K562 (cell line): Measurements from ENCODE around the gene PRR7. TPM values are rescaled to one million over a fixed set of nuclear protein-coding genes. Genes with fewer than 3 reads are reported as not detected.

Source experiments
- EZH2 ChIP-seq: IDR thresholded peaks from 2 replicates; pipeline ENCODE4 v1.6.1; 2012; ENCODE audit warnings: low read depth, mild to moderate bottlenecking, inconsistent platforms, low read length, borderline replicate concordance
- KLF1 ChIP-seq: fragments of 450-650 bp; IDR thresholded peaks from 2 replicates; pipeline ENCODE4 v1.6.1; 2016; ENCODE audit warnings: missing genetic modification characterization, missing compliant biosample characterization
- RBM34 ChIP-seq: fragments of 200-400 bp; formaldehyde crosslinking; IDR thresholded peaks from 2 replicates; pipeline ENCODE4 v1.6.1; 2018; ENCODE audit warnings: low read length, borderline replicate concordance; ENCODE audit not compliant: insufficient read depth
- SOX6 ChIP-seq: fragments of 450-650 bp; IDR thresholded peaks from 2 replicates; pipeline ENCODE4 v1.6.1; 2014; ENCODE audit warnings: mild to moderate bottlenecking
- ZNF12 ChIP-seq: sonication (generic); formaldehyde crosslinking; IDR thresholded peaks from 2 replicates; pipeline ENCODE4 v1.4.0; 2020; ENCODE audit warnings: mild to moderate bottlenecking, missing genetic modification reagents
- ZNF3 ChIP-seq: fragments of 250-450 bp; sonication (Bioruptor Pico); IDR thresholded peaks from 2 replicates; pipeline ENCODE4 v1.5.0; 2021; ENCODE audit warnings: mild to moderate bottlenecking, moderate library complexity
- polyA plus RNA-seq, 8 experiments: library from polyadenylated mRNA; depleted of rRNA in 4 of 8; stranded (reverse) in 5 of 8; unstranded in 3 of 8; fragments of >200 nt; fragmentation: Nextera tagmentation in 2 of 8; fragmentation: Illumina TruSeq in 1 of 8; extraction: Ambion mirVana in 2 of 8; extraction: Trizol in 1 of 8; gene quantifications; 2 replicates each; pipeline versions ENCODE4 v1.2.1 to v1.2.3, GENCODE V29; 2011 to 2014; ENCODE audit warnings: inconsistent platforms in 1 of 8, missing spikeins in 1 of 8
- total RNA-seq, 7 experiments: library from RNA; depleted of rRNA in 6 of 7; stranded (reverse); fragments of >200 nt in 6 of 7; fragmentation: Illumina TruSeq in 2 of 7; extraction: Trizol in 2 of 7; gene quantifications; 2 replicates each; pipeline versions ENCODE4 v1.2.1 to v1.2.3, GENCODE V29; 2011 to 2021; ENCODE audit warnings: low replicate concordance in 1 of 7
- TF ChIP-seq, protein P1 (sequence below): sonication (generic); formaldehyde crosslinking; IDR thresholded peaks from 2 replicates; pipeline ENCODE4 v1.8.0; 2023; ENCODE audit warnings: mild to moderate bottlenecking, missing genetic modification reagents
- TF ChIP-seq, protein P2 (sequence below), 2 experiments: IDR thresholded peaks; 2 replicates each; pipeline ENCODE4 v1.6.1; 2012; ENCODE audit warnings: improper control_type of control experiment in 2 of 2, low read depth in 2 of 2, low read length in 2 of 2, borderline replicate concordance in 1 of 2
- TF ChIP-seq, protein P3 (sequence below): fragments of 200-800 bp; sonication (Bioruptor generic); IDR thresholded peaks from 2 replicates; pipeline ENCODE4 v1.6.1; 2016; ENCODE audit warnings: missing genetic modification characterization, missing compliant biosample characterization

Gene PRR7
- total and polyA plus RNA-seq, 9 of the 15 experiments (the other 6 are each of a cell fraction or from before 2014, with no cell fraction given), result 0.80 to 11.3 (median 10.4) TPM; not detected in 4

DNA sequence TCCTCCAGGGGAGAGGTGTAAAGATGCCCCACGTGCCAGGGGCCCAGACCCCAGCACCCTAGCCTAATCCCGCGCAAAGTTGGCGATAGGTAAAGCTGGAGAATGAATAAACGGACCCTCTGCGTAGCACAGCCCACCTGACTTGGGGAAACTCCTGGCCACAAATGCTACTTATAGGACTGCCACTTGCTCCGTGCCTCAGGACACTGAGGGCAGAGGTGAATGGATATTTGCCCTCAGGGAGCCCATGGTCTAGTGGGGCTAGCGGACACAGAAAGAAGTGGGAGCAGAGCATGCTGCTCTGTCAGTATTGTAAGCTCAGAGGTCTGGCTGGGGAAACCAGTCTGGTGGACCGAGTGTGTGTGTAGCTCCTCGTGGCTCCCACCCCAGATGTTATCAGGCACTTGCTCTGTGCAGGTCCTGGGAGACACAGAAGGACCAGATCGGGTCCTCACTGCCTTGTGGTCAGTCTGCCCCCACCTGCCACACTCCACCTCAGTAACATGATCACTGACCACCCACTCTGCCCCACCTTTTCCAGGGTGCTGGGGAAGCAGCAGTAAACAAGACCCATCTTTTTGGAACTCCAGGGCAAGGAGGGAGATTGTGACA lies 19.3 kb upstream of the PRR7 start (continued):
- TF ChIP-seq KLF1 (no peak), ZNF12 (CRISPR knock-in tag) (no peak), EZH2 (no peak), ZNF3 (no peak), SOX6 (0 out of 2 replicates have a peak, but pooled peaks have one; percentile 8), RBM34 (no peak)
- TF ChIP-seq, protein P1, sequence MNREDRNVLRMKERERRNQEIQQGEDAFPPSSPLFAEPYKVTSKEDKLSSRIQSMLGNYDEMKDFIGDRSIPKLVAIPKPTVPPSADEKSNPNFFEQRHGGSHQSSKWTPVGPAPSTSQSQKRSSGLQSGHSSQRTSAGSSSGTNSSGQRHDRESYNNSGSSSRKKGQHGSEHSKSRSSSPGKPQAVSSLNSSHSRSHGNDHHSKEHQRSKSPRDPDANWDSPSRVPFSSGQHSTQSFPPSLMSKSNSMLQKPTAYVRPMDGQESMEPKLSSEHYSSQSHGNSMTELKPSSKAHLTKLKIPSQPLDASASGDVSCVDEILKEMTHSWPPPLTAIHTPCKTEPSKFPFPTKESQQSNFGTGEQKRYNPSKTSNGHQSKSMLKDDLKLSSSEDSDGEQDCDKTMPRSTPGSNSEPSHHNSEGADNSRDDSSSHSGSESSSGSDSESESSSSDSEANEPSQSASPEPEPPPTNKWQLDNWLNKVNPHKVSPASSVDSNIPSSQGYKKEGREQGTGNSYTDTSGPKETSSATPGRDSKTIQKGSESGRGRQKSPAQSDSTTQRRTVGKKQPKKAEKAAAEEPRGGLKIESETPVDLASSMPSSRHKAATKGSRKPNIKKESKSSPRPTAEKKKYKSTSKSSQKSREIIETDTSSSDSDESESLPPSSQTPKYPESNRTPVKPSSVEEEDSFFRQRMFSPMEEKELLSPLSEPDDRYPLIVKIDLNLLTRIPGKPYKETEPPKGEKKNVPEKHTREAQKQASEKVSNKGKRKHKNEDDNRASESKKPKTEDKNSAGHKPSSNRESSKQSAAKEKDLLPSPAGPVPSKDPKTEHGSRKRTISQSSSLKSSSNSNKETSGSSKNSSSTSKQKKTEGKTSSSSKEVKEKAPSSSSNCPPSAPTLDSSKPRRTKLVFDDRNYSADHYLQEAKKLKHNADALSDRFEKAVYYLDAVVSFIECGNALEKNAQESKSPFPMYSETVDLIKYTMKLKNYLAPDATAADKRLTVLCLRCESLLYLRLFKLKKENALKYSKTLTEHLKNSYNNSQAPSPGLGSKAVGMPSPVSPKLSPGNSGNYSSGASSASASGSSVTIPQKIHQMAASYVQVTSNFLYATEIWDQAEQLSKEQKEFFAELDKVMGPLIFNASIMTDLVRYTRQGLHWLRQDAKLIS, result peak; percentile 83
- TF ChIP-seq, protein P2, sequence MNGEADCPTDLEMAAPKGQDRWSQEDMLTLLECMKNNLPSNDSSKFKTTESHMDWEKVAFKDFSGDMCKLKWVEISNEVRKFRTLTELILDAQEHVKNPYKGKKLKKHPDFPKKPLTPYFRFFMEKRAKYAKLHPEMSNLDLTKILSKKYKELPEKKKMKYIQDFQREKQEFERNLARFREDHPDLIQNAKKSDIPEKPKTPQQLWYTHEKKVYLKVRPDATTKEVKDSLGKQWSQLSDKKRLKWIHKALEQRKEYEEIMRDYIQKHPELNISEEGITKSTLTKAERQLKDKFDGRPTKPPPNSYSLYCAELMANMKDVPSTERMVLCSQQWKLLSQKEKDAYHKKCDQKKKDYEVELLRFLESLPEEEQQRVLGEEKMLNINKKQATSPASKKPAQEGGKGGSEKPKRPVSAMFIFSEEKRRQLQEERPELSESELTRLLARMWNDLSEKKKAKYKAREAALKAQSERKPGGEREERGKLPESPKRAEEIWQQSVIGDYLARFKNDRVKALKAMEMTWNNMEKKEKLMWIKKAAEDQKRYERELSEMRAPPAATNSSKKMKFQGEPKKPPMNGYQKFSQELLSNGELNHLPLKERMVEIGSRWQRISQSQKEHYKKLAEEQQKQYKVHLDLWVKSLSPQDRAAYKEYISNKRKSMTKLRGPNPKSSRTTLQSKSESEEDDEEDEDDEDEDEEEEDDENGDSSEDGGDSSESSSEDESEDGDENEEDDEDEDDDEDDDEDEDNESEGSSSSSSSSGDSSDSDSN (IDR thresholded peaks at IDR 0.05; ENCODE audit: borderline replicate concordance in 1 of 2, low read depth in 2 of 2, low read length in 2 of 2), result no peak
- TF ChIP-seq, protein P3, sequence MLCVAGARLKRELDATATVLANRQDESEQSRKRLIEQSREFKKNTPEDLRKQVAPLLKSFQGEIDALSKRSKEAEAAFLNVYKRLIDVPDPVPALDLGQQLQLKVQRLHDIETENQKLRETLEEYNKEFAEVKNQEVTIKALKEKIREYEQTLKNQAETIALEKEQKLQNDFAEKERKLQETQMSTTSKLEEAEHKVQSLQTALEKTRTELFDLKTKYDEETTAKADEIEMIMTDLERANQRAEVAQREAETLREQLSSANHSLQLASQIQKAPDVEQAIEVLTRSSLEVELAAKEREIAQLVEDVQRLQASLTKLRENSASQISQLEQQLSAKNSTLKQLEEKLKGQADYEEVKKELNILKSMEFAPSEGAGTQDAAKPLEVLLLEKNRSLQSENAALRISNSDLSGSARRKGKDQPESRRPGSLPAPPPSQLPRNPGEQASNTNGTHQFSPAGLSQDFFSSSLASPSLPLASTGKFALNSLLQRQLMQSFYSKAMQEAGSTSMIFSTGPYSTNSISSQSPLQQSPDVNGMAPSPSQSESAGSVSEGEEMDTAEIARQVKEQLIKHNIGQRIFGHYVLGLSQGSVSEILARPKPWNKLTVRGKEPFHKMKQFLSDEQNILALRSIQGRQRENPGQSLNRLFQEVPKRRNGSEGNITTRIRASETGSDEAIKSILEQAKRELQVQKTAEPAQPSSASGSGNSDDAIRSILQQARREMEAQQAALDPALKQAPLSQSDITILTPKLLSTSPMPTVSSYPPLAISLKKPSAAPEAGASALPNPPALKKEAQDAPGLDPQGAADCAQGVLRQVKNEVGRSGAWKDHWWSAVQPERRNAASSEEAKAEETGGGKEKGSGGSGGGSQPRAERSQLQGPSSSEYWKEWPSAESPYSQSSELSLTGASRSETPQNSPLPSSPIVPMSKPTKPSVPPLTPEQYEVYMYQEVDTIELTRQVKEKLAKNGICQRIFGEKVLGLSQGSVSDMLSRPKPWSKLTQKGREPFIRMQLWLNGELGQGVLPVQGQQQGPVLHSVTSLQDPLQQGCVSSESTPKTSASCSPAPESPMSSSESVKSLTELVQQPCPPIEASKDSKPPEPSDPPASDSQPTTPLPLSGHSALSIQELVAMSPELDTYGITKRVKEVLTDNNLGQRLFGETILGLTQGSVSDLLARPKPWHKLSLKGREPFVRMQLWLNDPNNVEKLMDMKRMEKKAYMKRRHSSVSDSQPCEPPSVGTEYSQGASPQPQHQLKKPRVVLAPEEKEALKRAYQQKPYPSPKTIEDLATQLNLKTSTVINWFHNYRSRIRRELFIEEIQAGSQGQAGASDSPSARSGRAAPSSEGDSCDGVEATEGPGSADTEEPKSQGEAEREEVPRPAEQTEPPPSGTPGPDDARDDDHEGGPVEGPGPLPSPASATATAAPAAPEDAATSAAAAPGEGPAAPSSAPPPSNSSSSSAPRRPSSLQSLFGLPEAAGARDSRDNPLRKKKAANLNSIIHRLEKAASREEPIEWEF (CRISPR knock-in tag), result no peak
